PC-9 (cell line): Measurements from ENCODE around the gene KRT80.

ENCODE experiments used
- EZH2 ChIP-seq: fragments of 200-600 bp; sonication (generic); IDR thresholded peaks from 2 replicates; pipeline ENCODE4 v1.8.0; 2017; ENCODE audit warnings: antibody characterized with exemption, low read depth
- TF ChIP-seq, protein P1 (sequence below): fragments of 200-600 bp; sonication (generic); conservative IDR thresholded peaks from 2 replicates; pipeline ENCODE4 v1.6.1; 2017; ENCODE audit warnings: mixed run types, antibody characterized with exemption, mild to moderate bottlenecking, moderate library complexity

DNA sequence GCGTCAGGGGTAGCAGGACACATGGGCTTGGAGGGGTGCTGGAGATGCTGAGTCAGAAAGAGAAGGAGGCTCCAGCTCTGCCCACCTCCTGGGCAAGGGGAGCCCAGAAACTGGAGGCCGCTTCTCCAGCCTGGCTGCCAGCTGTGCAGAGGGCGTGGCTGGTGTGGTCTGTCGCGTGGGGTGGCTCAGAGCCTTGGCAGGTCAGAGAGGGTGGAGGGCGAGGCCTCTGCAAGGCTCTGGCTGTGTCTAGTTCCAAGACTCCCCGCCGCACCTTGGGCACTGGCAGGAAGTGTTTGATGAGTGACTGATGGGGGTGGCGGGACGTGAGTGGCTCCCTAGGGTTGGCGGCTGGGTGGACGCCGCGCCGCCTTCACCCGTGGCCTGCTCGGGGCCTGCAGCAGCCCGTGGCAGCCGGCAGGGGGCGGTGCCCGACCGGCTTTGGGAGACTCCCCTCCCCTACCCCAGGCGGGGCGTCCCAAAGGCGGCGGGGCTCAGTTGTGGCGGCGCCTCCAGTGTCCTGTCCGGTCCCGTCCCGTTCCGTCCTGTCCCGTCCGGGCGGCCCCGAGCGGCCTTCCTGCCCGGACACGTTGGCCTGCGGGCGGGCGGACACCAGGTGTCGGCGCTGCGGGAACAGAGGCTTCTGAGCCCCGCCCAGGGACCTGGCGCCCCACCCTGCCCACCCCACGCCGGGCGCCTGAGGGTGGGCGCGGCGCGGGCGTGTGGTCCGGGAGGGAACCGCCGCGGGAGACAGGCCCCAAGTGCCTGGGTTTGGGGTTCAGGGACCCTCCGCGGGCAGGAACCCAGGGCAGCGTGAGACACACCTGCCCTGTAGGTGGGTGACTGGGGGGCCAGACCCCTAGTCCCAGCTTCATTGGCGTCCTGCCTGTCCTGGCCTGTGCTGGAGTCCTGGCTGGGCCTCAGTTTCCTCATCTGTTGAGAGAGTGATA lies 39.7 kb downstream of the KRT80 start:
- TF ChIP-seq, protein P1, sequence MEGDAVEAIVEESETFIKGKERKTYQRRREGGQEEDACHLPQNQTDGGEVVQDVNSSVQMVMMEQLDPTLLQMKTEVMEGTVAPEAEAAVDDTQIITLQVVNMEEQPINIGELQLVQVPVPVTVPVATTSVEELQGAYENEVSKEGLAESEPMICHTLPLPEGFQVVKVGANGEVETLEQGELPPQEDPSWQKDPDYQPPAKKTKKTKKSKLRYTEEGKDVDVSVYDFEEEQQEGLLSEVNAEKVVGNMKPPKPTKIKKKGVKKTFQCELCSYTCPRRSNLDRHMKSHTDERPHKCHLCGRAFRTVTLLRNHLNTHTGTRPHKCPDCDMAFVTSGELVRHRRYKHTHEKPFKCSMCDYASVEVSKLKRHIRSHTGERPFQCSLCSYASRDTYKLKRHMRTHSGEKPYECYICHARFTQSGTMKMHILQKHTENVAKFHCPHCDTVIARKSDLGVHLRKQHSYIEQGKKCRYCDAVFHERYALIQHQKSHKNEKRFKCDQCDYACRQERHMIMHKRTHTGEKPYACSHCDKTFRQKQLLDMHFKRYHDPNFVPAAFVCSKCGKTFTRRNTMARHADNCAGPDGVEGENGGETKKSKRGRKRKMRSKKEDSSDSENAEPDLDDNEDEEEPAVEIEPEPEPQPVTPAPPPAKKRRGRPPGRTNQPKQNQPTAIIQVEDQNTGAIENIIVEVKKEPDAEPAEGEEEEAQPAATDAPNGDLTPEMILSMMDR, result peak; percentile 96
- no peak for TF ChIP-seq EZH2
